T-helper 1 cell (primary cell): ENCODE data around the gene UBE2D2.

Source experiments
- DNase-seq, 5 donors: peaks; one replicate each; pipeline ENCODE4 v3.0.0-alpha.2; 2012 to 2020

Gene UBE2D2

DNA sequence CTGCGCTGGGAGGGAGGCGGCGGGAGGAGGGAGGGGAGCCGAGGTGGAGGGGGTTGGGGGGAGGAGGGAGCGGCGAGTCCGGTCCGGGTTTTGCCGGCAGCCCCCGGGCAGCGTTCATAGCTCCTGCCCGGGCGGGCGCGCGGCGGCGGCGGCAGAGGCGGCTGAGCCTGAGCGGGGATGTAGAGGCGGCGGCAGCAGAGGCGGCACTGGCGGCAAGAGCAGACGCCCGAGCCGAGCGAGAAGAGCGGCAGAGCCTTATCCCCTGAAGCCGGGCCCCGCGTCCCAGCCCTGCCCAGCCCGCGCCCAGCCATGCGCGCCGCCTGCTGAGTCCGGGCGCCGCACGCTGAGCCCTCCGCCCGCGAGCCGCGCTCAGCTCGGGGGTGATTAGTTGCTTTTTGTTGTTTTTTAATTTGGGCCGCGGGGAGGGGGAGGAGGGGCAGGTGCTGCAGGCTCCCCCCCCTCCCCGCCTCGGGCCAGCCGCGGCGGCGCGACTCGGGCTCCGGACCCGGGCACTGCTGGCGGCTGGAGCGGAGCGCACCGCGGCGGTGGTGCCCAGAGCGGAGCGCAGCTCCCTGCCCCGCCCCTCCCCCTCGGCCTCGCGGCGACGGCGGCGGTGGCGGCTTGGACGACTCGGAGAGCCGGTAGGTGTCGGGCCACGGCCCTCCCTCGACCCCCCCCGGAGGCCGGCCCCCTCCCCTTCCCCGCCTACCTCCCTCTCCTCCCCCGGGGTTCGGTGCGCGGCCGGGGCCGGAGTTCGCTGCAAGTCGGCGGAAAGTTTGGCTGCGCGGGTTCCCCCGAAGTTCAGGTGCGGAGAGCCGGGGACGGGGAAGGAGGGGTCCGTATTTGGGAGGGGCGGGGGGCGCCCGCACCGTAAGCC, 87.3 kb downstream of the UBE2D2 start, which contains the start of gene CXXC5:
TSS of gene CXXC5 (plus strand) at position 145 of the 877 bp plus-strand sequence. CDS start 32,175 bp downstream, outside the sequence.
- DNase-seq, result peak in 2 of 5 donors; percentile 31 to 44

DNA sequence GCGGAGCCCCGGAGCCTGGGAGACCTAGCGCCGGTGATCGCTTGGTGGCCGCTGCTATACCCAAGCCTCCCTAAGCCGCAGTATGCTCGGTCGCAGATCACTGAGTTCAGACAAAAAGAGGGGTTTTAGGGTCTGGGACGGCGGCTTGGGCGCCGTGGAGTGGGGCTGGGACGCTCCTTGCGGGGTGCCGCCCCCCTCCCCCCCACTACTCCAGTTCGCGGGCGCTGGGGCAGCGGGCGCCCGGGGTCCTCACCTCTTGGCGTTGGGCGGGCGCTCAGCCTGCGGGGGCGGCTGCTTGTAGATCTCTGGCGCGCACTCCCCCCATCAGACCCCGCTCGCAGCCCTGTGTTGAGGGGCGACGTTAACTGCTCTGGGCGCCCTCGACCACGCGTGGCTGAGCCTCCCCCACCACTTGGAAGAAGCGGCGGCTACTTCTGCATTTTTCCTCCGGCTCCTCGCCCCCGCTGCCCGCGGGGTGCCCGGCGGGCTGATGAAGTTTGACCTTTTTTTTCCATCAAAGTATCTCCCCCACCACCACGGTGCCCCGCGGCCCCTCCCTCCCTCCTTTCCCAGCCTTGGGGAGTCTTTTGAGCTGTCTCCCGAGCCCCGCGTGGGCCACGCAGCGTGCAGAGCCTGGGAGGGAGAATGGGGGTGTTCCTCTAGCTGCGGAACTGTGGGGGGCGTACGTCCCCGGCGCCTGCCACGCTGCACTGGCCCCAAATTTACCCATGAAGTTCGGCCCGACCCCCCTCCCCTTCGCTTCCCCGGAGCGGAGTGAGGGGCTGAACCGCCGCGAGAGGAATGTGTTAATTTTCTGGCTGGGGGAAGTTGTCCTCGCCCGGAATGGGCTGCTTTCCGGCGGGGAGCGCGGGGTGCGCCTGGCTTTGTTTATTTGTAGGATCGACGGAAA, 88.2 kb downstream of the UBE2D2 start:
- no peak for DNase-seq

DNA sequence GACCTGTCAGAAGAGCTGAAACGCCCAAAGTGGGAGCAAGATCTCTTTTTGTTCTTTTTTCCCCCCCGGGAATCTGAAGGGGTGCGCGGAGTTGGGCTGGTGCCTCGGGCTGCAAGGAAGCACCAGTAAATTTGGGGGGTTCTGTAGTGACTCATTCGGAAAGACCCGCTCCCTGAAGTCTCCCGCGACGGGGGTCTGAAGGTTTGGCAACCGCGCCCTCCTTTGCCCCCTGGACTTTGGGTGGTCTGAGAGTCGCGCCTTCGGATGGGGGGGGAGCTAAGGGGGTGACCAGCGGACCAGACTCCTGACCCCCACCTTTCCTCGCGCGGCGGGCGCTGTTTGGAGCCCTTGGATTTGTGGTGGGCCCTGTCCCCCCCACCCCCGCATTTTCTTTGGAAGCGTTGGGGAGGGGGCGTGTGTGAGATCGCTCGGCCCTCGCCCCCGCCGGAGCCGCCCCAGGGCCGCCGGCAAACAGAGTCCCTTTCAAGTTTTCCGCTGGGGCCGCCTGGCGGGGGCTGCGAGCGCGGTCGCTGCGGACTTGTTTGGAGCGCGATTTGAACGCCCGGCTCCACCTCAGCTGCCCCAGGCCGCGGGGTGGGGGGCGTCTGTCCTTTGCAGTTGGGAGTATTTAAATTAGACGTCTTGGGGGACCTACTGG, 89.0 kb downstream of the UBE2D2 start:
- no peak for DNase-seq

DNA sequence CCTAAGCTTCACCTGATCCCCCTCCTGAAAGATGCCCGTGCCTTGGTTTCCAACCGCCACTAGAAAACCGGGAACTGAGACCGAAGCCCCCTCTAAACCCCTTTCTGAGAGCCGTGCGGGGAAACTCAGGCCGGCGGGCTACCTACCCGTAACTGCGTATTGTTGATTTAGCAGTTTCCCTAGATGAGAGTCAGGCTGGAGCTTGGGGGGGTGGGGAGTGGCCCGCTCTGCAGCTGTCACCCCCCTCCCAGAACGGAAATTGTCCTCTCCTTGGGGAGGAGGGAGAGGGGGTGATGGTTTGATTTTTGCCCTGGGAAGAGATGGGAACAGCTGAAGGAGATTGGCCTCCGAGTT, 89.5 kb downstream of the UBE2D2 start:
- DNase-seq, result no peak

DNA sequence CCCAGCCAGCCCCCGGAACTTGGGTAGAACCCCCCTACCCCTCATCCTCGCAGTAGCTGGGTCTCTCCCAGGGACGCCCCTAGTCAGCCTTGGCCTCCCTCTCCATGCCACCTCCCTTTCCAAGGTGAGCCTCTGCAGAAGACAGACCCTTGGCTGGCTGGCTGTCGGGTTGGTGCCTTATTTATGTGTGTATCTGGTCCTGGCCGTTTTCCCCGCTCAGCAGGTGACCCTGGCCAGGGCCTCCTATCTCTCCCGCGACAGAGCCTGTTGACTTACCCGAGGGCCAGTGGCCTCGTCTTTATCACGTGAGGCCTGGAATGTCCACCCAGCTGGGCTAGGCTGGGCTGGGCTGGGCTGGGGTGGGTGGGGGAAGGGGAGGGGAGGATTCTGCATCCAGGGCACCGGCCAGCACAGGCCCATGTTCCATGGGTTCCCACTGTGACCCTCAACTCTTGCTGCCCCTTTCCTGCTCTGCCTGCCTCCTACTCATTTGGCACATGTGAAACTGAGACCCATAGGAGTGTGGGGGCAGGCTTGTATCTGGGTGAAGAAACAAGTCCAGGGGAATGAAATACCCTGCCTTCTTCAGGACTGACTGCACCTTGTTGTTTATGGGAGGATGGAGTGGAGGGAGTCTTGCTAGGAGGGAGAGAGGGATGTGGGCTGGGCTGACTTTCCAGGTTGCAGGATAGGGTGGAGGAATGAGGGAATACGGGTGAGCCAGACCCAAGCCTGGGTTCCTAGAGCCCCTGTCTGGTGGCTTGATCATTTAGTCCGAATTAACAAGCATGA, 90.1 kb downstream of the UBE2D2 start:
- DNase-seq, result no peak

DNA sequence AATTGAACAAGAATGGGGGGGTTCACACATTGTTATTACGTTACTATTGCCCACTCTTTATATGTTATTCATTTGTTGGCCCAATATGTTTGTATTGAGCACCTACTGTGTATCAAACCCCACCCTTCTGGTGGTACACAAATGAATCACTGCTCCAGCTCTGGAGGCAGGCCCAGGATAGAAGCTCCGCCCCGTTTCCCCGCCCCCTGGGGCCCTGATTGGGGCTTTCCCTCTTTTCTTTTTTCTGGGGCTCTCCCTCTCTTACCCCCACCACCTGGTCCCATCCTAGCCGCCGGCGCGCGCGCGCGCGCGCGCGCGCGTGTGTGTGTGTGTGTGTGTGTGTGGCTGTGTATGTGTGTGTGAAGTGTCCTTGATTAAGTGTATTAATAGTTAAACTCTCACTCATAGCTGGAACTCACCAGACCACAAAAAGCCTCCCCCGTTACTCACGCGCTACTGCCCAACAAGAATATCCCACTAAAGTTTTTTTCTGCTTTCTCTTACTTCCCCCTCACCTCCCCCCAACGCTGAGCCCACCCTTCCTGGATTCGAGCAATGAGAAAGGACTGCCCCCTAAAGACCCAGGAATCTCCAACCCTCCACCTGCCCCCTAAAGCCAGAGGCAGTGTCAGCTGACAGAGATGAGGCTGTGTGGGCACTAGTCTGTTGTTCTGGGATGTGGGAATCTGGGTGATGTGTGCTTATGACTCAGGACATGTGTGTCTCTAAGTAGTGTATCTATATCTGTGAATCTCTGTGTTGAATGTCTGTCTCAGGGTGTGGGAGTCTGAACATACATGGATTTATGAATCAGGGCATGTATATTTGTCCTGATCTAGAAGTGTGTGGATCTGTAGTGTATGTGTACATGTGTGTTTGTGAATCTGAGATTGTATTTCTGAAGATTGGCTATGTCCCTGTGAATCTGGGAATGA, 91.0 kb downstream of the UBE2D2 start:
- peak in 3 of 5 donors; percentile 32 to 56 (median 46) for DNase-seq

DNA sequence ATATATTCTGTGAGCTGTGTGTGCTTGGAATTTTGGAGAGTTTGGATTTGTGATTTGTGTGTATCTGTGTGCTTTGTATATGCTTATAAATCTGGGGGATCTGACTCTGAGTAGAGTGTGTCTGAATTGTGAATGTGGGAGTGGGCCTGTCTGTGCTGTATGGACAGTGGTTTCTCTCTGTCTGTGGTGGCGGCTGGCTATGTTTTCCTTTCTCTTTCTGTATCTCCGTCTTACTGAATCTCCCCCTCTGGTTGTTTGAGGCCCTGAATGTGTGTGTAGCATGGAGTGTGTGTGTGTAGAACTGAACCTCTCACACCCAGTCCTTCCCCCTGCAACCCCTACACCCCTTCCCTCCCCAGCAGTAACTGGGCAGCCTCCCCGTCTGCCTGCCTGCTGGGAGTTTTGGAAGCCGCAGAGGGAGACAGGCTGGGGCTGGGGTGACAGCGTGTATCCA, 91.7 kb downstream of the UBE2D2 start:
- no peak for DNase-seq

DNA sequence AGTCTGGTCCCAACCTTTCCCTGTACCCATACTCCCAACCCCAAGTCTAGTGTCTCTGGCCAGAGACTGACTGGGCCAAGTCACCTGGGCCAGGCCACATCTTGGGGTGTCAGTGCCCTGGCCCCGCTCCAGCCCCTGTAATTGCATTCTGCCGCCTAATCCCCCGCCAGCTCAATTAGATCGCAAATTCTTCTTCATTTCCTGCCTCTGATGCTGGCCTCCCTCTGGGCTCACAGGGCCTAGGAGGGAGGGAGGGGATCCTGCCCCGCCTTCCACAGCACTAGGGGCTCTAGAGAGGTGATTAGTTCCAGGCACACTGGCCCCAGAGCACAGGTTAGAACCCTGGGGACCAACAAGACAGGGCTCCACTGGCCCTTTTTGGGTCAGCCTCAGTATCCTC, 92.5 kb downstream of the UBE2D2 start:
- DNase-seq, result no peak

DNA sequence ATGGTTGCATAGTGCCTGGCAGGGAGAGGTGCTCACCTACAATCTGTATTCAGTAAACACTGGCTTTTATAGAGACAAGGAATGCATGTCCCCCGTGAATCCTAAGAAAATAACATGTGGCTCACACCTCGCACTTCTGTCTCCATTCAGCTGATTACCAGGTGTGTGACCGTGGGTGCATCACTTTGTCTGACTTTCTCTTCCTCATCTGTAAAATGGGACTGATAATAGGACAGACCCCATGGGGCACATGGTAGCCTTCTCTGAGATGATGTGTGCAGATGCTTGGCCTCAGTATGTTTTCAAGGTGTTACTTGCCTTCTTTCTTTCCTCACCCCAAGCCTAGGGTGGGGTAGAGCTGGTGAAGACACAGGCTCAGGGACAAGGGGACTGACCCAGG, 93.3 kb downstream of the UBE2D2 start:
- DNase-seq, result no peak

DNA sequence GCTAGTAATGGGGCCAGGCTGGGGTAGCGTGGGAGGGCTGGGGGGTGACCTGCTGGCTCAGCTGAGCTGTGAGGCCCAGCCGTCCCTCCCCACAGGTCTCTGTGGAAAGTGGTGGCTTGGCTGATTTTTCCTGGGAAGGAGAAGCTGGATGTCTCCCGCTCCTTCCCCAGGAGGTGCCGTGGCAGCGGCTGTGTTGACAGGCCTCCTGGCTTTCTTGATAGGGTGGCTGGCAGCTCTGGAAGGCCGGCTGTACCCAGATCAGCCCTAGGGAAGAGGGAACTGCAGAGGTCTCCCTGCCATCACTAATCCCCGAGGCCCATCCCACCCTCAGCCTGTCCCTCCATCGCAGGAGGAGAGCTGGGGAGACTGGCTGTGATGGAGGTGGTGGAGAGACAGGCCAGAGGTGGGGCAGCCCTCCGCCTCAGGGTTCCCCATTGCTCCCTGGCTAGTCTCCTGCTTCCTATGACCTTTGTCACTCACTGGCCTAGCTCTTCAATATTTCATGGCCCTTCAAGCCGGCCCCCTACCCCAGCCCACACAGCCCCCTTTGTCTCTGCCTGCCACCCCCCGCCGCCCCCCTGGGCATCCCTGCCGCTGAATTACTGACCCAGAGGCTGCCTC, 93.8 kb downstream of the UBE2D2 start:
- no peak for DNase-seq

DNA sequence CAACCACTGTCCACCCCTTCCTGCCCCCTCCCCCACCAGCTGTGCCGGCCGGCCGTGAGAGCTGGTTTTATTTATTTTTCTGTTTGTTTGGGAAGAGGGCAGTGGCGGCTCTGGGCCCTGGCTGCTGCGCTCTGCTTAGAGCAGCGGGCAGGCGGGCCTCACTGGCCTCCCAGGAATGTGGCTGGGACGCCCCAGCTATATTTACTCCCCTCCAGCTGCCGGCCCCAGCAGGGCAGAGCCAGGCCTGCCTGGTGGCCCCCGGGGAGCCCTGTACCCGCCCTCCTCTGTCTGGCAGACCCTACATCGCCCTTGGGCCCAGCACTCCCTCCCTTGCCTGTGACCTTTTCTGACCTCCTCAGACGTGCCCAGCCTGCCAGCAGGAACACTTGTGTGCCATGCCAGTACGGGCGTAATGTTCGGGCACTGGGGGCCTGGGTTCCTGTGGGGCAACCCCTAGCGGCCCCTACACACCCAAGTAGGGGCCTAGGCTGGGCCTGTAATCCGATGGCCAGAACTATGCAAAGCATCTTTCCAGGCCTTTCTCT, 94.7 kb downstream of the UBE2D2 start:
- DNase-seq, result no peak

DNA sequence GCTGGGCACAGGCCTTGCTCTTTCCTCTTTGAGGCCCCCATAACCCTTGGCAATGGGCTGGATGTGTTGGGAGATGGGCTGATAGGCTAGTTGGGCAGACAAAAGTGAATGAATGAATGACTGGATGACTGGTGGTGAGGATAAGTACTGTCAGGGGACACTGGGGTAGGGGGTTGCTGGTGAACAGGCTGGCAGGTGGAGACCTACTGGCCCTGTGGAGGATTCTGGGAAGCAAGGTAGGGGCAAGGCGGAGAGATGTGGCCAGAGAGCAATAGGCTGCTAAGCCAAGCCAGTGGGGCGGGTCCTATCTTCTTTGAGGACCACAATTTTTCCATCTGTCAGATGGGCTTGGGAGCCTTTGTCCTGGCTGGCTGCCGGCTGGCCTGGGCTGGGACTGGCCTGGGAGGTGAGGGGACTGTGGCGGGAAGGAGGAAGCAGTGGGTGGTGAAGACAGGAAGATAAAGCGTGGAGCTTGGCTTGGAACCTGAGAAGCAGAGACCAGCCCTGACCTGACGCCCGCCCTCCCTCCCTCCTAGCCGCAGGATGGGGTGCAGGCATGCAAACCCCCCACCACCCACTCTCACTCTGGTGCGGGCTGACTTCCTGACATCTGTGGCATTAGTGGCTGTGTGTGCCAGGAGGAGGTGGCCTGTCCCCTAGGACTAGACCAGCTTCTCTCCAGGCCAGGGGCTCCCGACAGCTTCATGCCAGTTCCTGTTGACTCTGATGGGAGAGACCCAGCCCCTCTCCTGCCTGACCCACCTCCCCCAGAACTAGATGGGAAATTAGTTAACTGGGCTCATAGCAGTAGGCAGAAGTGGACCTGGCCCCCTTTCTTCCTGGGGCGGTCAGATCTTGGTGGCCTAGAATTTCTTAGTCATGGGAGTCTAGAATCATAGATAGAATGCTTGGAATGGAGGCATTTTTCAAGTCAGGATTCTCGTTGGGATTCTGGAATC, 96.5 kb downstream of the UBE2D2 start:
- DNase-seq, result no peak

DNA sequence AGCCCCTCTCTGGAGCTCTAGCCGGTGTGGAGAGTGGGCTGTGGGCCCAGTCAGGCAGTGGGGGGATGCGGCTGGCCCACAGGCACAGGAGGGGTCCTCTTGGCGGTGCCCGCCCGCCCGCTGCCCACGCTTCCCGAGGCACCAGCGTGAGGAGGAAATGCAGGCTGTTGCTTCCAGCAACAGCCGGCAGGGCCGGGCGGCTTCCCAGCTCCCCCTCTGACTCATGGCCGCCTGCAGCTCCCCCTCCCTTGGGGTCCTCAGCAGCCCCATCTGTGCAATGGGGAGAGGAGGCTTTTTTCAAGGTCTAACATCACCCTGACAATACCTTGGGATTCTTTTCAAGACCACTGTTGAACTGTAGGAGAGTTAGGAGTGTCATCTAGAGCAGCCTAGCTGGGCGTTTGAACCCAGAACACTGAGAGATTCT, 97.4 kb downstream of the UBE2D2 start:
- DNase-seq, result no peak

DNA sequence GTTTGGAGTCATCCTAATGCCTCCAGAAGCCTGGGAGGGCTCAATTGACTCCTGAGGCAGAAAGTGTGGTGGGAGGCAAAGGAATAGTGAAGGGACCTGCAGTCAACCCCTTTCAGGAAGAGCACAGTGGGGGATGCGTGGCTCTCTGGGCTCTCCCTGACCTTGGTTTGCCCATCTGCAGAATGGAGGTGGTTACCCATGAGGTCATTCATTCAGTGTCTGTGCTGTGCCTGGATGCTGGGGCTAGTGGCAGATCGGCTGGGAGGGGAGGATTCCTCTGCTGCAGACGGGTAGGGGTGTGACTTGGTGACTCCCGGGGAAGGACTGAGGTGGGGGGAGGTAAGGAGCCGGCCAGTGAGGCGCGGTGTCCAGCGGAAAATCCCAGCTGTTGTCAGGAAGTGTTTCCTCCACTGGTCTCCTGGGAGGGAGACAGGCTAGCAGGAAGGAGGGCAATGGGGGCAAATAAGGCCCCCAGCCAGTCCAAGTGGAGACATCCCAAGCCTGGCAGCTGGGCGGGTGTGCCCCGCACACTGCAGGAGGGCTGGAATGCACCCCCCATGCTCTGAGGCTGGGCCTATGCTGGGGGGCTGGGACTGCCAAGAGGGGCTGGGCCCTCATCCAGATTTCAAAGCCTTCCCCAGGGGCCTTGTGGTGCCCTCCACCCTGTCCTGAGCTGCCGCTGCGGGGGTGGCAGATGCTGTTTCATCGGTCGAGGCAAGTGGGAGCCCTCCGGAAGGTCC, 98.0 kb downstream of the UBE2D2 start:
- DNase-seq, result no peak

DNA sequence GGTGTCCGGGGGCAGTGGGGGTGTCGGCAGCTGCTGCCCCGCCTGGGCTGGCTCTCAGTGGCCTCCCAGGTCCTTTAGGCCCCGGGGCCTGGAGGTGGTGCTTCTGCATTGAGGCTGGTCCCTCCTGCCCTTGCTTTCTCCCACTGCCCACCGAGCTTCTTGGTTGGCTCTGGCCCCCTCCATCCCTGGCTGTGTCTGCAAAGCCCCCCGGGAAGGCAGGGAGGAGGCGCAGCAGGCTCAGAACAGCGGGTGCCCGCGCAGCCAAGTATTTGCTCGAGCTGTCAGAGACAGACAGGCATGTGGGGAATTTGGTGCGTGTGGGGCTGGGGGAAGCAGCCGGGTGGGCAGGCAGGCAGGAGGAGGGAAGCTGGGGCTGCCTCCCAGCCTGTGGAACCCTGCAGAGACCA, 98.6 kb downstream of the UBE2D2 start:
- DNase-seq, result no peak

DNA sequence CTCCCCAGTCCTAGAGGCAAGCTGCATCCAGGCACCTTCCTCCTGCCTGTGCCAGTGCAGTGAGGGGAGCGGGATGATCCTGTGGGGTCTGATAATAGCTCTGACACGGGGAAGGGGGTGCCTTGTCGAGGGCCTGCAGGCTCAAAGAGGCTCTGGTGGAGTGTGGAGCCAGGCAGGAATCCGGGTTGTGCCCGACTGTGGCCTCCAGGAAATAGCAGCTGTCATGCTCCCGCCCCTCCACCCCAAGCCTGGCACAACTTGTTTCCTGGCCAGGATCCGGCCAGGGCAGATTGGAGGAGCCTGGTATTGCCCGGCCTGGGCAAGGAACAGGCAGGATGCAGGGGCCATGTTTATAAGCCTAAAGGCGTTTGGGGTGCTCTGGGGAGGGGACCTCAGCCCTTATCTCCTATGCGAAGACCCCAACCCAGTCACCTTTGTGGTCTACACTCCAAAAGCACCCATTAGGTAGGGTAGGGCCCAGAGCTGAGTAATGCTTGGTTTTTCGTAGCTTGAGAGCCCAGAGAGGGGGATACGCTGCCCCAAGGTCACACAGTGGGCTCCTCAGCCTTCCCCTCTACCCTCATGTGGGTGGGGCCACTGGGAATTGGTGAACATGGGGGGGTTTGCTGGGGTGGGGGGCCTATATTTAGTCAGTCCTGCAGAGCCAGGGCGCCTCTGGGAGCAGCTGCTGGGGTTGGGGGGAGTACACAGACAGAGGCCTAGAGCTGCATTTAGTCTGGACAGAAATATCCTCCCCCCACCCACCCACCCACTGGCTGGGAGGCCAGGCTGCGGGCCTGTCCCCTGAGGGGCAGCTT, 99.2 kb downstream of the UBE2D2 start:
- DNase-seq, result no peak
